ENCODE data around the gene UQCRC1.

DNA sequence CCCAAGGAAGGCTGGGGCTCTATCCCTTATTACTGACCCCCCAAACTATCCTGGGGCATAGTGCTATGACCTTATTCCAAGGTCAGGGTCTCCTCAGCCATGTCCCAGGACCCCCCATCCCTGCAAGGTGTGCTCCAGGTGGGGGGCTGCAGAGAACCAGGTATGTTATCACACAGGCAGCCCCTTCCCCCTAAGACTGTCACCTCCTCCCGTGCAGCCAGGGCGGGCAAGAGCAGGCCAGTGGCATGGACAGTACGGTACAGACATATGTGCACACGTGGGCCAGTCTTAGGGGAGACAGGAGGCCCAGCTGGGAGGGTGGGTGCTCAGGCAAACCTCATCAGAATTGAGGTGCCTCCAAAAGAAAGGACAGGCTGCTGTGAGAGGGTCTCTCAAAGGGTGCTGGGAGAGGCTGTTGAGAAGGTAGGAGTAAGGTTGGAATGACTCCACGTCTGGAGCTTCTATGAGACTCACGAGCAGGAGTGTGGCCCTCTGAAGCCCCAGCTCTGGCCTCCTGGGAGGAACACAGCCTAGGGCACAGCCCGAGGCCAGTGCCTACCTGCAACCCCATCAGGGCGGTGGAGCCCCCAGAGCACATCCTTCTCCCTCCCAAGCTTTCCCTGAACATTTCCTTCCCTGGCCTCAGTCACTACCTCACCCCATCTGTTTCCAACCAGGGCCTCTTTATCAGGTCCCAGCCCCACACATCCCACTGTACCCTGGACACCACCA lies 12.6 kb downstream of the UQCRC1 start:
- TF ChIP-seq POLR2A (IDR thresholded peaks at IDR 0.05; ENCODE audit: extremely low read depth, insufficient read length): no peak
- no peak for TF ChIP-seq CTCF (IDR thresholded peaks at IDR 0.05; ENCODE audit: low read depth, low read length)
- TF ChIP-seq, protein P1, sequence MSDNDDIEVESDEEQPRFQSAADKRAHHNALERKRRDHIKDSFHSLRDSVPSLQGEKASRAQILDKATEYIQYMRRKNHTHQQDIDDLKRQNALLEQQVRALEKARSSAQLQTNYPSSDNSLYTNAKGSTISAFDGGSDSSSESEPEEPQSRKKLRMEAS (IDR thresholded peaks at IDR 0.05; ENCODE audit: low read depth, low read length): no peak

Data from NB4 (cell line).